MM.1S (cell line): ENCODE data around the gene MAML3.

Source experiments
- EZH2 ChIP-seq: fragments of 300-600 bp; sonication (generic); optimal IDR thresholded peaks from 2 replicates; pipeline ENCODE3; 2017; ENCODE audit warnings: low read depth, mild to moderate bottlenecking, antibody characterized with exemption, low read length, mixed read lengths
- TF ChIP-seq, protein P1 (sequence below): fragments of 300-600 bp; sonication (generic); IDR thresholded peaks from 2 replicates; pipeline ENCODE4 v1.5.1; 2016; ENCODE audit warnings: antibody characterized with exemption, low read length, mixed read lengths

- TF ChIP-seq EZH2: no peak
- TF ChIP-seq, protein P1, sequence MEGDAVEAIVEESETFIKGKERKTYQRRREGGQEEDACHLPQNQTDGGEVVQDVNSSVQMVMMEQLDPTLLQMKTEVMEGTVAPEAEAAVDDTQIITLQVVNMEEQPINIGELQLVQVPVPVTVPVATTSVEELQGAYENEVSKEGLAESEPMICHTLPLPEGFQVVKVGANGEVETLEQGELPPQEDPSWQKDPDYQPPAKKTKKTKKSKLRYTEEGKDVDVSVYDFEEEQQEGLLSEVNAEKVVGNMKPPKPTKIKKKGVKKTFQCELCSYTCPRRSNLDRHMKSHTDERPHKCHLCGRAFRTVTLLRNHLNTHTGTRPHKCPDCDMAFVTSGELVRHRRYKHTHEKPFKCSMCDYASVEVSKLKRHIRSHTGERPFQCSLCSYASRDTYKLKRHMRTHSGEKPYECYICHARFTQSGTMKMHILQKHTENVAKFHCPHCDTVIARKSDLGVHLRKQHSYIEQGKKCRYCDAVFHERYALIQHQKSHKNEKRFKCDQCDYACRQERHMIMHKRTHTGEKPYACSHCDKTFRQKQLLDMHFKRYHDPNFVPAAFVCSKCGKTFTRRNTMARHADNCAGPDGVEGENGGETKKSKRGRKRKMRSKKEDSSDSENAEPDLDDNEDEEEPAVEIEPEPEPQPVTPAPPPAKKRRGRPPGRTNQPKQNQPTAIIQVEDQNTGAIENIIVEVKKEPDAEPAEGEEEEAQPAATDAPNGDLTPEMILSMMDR: no peak
These were observed 4.5 kb upstream of the MAML3 start for GRCh38 chr4:140158365-140159030.
